Measurements from ENCODE around the gene RIN2.

RIN2 gene

GRCh38 chr20:19789009-19789408 lies 31.0 kb downstream of the RIN2 start:
- TF ChIP-seq CTCF (IDR thresholded peaks at IDR 0.05; ENCODE audit: low read depth, low read length) = no peak
- no peak overlapping the region for H3K4me3 ChIP-seq (replicated peaks in 1 of 2; ENCODE audit: low read depth in 2 of 2, low read length in 2 of 2)
- no peak for DNase-seq (ENCODE audit: low read depth in 2 of 2)

GRCh38 chr20:19789446-19789845 lies 31.4 kb downstream of the RIN2 start:
- TF ChIP-seq CTCF (IDR thresholded peaks at IDR 0.05; ENCODE audit: low read depth, low read length) = no peak
- no peak overlapping the region for H3K4me3 ChIP-seq (replicated peaks in 1 of 2; ENCODE audit: low read depth in 2 of 2, low read length in 2 of 2)
- peak in 1 of 2 donors; percentile 13 for DNase-seq (ENCODE audit: low read depth in 2 of 2)

DNA sequence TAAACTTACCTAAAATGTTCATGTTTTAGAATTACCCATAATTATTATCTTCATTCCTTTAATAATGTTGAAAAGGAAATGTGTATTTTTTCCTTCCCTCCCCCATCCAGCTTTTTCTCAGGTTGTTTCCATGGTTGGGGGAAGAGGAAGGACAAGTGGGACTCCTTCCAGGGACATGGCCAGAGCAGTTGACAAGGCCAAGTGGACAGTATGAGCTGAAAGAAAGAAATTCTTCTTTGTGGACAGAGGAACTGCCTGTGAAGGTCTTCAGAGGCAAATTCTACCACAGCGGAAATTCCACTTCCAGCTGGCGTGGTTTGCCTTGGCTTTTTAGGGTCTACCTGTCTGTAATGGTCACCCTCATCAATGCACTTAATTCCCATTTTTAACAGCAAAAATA lies 33.8 kb downstream of the RIN2 start:
- DNase-seq (ENCODE audit: low read depth in 2 of 2) = no peak
- no peak overlapping the region for H3K4me3 ChIP-seq (replicated peaks in 1 of 2; ENCODE audit: low read depth in 2 of 2, low read length in 2 of 2)
- TF ChIP-seq CTCF (IDR thresholded peaks at IDR 0.05; ENCODE audit: low read depth, low read length) = no peak

DNA sequence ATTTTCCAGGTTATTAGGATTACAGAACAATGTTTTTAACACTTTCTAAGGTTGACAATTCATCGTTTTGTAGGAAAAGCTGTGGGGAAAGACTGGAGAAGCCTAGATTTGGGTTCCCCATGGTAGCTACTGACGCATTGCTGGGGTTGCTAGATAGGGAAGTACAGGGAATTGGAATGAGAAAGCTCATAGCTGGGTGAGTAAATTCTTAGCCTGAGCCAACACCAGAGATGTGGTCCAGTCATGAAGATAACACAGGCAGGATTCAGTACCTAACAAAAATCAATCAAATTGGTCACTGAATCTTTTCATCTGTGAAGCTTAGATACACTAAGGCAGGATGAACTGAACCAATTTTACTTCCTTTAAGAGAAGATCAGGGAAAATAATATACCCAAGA lies 35.7 kb downstream of the RIN2 start:
- TF ChIP-seq CTCF (IDR thresholded peaks at IDR 0.05; ENCODE audit: low read depth, low read length) = no peak
- DNase-seq (ENCODE audit: low read depth in 2 of 2) = no peak
- no peak overlapping the region for H3K4me3 ChIP-seq (replicated peaks in 1 of 2; ENCODE audit: low read depth in 2 of 2, low read length in 2 of 2)

- H3K4me3 ChIP-seq (replicated peaks in 1 of 2; ENCODE audit: low read depth in 2 of 2, low read length in 2 of 2) = no peak overlapping the region
- TF ChIP-seq CTCF (IDR thresholded peaks at IDR 0.05; ENCODE audit: low read depth, low read length) = no peak
- no peak for DNase-seq (ENCODE audit: low read depth in 2 of 2)
These were observed 36.9 kb downstream of the RIN2 start for GRCh38 chr20:19794941-19795340.

GRCh38 chr20:19799325-19799724 lies 41.3 kb downstream of the RIN2 start:
- TF ChIP-seq CTCF (IDR thresholded peaks at IDR 0.05; ENCODE audit: low read depth, low read length) = no peak
- no peak overlapping the region for H3K4me3 ChIP-seq (replicated peaks in 1 of 2; ENCODE audit: low read depth in 2 of 2, low read length in 2 of 2)
- DNase-seq (ENCODE audit: low read depth in 2 of 2) = no peak

GRCh38 chr20:19802099-19802491 lies 44.0 kb downstream of the RIN2 start:
- no peak for DNase-seq (ENCODE audit: low read depth in 2 of 2)
- no peak overlapping the region for H3K4me3 ChIP-seq (replicated peaks in 1 of 2; ENCODE audit: low read depth in 2 of 2, low read length in 2 of 2)
- no peak for TF ChIP-seq CTCF (IDR thresholded peaks at IDR 0.05; ENCODE audit: low read depth, low read length)

All from cardiac fibroblast (primary cell).